Effector CD4-positive, alpha-beta T cell (primary cell): ENCODE measurements around the gene AP4B1.
"Not testable (repeated sequence)": the region's sequence is repeated elsewhere in the genome, so short reads cannot be mapped to it uniquely, and the experiment has no call there.

Experiments used
- DNase-seq: peaks from one replicate; pipeline ENCODE4 v3.0.0-alpha.2; 2020

AP4B1 gene

DNA sequence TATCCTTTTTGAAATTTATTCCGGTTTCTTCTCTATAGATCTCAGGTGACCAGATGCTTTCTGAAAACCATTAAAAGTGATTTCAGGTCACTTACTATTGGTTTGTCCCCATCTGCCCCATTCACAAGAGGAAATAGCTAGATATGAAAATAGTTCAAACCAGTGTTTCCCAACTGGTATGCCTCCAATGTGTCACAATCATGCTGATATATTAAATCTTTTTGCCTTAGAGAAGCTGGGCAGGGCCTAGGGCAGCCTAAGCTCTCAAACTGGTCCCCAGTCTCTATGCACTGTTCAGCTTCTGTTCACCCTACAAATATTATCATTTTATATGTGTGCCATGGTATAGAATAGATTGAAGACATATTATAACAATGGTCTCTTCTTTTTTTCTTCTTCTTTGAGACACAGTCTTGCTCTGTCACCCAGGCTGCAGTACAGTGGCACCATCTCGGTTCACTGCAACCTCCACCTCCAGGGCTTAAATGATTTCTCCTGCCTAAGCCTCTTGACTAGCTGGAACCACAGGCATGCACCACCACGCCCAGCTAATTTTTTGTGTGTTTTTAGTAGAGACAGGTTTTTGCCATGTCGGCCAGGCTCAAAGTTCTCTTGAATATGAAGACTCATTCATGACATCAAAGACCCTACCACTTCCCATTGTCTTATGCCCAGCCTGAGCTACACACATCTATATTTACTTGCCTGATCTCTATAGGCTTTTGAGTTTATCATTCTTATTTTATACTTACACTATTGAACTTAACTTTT is 48.8 kb downstream of the AP4B1 start:
- DNase-seq, result no peak

DNA sequence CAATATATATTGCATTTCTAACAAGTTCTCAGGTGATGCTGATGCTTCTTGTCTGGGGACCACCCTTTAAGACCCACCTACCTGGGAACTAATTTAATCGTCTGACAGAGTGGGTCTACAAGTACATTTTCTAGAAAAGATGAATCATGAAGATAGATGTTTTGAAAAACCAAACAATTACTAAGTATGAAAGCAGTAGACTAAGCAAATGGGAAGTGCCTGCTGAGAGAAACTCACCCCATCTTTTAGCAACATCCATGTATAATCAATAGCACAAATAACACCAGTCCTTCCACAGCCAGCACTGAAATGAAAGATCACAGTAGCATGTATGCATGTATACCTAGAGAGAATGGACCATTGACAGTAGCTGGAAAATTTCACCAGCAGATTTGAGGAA is 50.4 kb downstream of the AP4B1 start:
- no peak for DNase-seq

DNA sequence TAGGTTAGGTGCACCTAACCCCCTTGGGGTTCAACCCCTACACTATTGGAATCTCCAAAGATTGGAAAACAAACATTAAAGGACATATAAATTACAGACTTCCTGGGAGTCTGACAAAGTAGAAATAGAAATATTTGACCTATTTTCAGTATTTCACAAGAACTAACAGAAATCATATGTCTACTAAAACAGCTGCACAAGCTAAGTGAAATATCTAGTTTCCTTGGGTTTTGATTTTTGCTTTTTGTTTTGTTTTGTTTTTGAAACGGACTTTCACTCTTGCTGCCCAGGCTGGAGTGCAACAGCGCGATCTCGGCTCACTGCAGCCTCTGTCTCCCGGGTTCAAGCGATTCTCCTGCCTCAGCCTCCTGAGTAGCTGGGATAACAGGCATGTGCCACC is 51.9 kb downstream of the AP4B1 start:
- not testable (repeated sequence) for DNase-seq

DNA sequence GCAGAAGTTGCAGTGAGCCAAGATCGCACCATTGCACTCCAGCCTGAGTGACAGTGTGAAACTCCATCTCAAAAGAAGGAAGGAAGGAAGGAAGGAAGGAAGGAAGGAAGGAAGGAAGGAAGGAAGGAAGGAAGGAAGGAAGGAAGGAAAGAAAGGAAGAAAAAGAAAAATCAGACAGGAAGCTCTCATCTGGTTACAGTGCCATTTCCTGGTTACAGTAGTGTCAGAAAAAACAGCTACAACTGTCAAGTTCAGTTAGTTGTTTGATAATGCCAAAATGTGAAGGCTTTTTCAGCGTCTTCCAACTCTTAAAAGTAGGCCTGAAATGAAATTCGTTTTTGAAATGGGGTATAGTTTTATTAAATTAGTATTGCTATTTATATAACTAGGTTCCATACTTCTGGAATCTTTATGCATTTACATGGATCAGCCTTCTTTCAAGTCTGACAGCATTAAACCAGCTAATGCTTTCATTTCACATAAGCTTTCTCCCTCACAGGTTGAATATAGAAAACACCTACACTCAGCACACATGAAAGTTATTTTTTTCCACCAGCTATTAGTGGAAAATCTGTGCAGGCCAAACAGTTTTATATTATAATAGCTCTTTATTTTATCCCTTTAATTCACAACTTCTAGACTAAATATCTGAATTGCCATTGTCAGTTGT is 54.3 kb downstream of the AP4B1 start:
- no peak for DNase-seq

DNA sequence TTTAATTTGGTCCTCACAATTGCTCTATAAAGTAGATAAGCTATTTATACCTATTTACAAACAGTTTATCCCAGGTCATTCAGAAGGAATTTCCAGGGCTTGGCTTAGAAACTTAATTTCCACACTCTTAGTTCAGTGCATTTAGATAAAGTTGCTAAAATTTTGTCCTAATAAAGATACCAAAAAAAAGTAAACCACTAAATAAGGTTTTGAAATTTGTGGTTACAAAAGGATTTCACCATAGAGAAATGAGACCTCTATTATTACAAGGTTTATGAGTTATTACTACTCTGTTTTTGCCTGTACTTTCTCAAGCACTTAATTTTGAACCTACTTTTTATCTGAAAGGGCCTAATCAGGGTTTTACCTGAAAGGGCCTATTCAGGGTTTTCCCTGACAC is 55.5 kb downstream of the AP4B1 start:
- DNase-seq, result no peak

DNA sequence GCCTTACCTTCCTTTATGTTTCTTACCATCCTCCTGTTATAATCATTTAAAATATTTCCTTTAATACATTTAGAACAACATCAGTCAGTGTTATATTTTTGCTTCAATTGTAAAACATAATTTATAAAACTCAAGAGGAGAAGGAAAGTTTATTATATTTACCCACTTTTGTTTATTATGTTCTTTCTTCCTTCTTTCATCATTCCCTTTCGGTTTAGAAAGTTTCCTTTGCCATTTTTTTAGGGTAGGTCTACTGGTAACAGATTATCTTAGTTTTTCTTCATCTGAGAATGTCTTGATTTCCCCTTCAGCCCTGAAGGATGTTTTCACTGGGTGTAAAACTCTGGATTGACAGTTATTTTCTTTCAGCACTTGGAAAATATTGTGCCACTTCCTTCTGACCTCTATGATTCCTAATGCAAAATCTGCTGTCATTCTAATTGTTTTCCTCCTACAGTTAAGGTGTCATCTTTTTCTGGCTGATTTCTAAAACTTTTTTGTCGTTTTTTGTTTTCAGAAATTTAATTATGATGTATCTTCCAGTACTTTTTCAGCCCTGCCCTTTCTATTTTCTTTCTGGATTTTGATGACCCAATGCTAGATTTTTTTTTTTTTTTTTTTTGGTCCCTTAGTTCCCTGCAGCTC is 58.1 kb downstream of the AP4B1 start:
- DNase-seq, result no peak
